OCI-LY3 (cell line): Measurements from ENCODE around the gene GUCD1.

Source experiments
- CTCF ChIP-seq: fragments of 200-600, 300-600 bp; sonication (generic); IDR thresholded peaks from 2 replicates; pipeline ENCODE4 v1.5.1; 2014; ENCODE audit warnings: antibody characterized with exemption, low read length, low read depth
- EZH2phosphoT487 ChIP-seq: fragments of 200-600 bp; shearing (Covaris generic); IDR thresholded peaks from 2 replicates; pipeline ENCODE4 v1.6.1; 2018; ENCODE audit warnings: antibody characterized with exemption, mixed run types, low read depth

GRCh38 chr22:24595228-24595627 lies 40.3 kb upstream of the GUCD1 start:
- TF ChIP-seq CTCF (no peak), EZH2phosphoT487 (no peak)
